GM19452 (cell line): ENCODE data around the gene CCDC159.
"Not testable (repeated sequence)": the region's sequence is repeated elsewhere in the genome, so short reads cannot be mapped to it uniquely, and the experiment has no call there.

Experiments
- ATAC-seq: cut with Tn5 transposase; IDR thresholded peaks from one replicate; pipeline ENCODE4 v1.9.1; 2021; ENCODE audit not compliant: unreplicated experiment

Gene CCDC159, protein sequence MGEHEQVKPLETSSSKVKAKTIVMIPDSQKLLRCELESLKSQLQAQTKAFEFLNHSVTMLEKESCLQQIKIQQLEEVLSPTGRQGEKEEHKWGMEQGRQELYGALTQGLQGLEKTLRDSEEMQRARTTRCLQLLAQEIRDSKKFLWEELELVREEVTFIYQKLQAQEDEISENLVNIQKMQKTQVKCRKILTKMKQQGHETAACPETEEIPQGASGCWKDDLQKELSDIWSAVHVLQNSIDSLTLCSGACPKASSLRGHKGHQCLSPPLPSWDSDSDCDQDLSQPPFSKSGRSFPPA

DNA sequence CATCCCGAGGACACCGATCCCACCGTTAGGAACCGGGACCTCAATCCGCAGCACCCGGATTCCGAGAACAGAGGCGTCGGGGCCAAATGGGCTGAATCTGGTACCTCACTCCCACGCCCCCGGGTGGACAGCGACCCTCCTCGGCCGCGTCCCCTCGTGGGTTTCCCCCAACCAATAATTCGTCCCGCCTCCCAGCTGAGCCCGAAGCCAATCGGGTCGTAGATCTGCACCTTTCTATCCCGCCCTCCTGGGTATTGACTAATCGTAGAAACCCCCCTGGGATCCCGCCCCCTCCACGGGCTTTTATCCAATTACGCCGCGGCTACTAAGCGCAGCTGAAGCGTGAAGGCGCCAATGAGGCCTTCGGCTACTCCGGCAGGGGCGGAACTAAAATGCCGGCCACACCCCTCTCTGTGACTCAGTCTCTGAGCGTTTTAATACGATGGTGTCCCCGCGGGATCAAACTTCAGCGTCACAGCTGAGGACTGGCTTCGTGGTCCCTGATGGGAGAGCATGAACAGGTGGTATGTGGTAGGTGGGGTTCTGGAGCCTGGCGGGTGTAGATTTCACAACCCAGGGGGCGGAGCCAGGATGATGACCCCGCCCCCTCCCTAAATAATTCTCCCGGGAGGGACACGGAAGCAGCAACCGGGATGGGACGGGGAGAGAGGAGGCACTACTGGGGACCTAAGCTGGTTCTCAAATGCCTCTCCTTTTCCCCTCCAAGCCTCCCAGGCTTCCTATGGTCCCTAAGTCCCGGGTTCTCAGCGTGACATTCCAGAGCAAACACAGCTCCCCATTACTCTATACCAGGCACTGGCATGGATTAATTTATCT, at the start of gene CCDC159, which contains the start of gene TMEM205:
CCDC159 (plus strand) TSS at position 416 of the 837 bp plus-strand sequence; CDS start at position 504, 88 bp downstream.
TMEM205 (minus strand) TSS at position 165 of the 837 bp plus-strand sequence. CDS start 649 bp downstream, outside the sequence.
- peak; percentile 87 for ATAC-seq

DNA sequence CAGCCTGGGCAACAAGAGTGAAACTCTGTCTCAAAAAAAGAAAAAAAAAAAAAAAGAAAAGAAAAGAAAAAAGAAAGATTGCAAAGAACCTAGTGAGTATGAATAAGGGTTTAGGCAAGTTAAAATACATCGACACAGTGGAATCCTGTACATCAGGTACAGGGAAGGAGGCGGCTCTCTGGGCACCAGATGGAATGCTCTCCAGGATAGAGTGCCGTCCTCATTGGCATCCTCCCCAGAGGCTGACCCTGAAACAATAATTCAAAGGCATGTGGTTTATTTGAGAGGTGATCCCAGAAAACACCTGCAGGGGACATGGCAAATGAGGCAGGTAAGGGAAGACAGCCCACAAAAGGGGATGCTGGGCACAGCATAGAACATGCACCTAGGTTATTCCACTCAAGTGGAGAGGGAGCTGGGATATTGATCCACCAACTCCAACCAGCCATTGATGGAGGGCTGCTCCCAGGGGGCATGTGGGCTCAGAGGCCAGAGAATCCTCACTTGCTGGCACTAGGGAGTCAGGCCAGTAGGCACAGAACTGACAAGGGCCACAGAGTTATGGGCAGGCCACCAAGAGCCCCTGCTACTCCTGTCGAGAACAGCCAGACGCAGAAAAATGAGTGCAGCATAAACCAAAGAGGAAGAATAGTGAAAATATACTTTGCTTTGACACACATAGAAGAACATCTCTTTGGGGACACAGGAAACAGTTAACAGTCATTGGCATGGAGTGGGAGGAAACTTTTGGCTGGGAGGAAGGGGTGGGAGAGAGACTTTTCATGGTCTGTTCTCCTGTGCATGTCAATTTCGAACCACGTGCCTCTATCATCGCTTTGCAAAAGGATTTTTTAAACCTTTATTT, 46.1 kb upstream of the CCDC159 start:
- no peak for ATAC-seq

DNA sequence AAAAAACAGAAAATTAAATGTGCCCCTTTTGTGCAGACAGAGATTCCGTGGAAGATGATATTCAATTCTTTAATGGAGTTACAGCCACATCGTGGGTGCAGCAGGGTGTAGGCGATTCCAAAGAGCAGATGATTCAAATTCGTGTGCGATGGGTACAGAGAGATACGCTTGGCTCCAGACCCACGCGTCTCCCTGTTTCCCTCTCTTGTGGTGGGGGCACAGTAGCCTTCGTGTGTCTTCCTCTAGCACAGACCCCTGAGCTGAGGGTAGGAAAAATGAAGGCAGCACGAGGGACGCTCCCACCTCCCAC, 45.6 kb upstream of the CCDC159 start:
- no peak for ATAC-seq

DNA sequence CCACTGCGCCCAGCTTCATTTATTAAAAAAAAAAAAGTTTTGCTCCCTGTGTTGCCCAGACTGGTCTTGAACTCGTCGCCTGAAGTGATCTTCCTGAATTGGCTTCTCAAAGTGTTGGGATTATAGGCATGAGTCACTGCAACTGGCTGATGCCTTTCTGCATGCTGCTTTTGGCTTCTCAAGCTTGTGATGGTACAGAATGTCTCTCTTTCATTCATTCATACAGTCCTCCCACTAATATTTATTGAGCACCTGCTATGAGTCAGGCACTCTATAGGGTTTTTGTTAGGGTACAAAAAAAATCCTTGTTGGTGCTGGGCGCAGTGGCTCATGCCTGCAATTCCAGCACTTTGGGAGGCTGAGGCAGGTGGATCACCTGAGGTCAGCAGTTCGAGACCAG, 41.4 kb upstream of the CCDC159 start:
- no peak for ATAC-seq

DNA sequence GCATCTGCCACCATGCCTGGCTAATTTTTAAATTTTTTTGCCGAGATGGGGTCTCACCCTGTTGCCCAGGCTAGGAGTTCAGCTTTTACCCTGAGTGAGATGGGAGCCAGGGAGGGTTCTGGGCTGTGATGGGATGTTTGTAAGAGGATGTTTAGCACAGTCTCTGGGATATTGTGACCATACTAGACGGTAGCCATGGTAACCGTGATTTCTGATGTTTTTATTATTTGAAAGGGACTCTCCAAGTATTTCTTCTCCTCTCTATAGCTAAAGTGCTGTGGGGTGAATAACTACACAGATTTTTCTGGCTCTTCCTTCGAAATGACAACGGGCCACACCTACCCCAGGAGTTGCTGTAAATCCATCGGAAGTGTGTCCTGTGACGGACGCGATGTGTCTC, 40.0 kb upstream of the CCDC159 start:
- no peak for ATAC-seq

DNA sequence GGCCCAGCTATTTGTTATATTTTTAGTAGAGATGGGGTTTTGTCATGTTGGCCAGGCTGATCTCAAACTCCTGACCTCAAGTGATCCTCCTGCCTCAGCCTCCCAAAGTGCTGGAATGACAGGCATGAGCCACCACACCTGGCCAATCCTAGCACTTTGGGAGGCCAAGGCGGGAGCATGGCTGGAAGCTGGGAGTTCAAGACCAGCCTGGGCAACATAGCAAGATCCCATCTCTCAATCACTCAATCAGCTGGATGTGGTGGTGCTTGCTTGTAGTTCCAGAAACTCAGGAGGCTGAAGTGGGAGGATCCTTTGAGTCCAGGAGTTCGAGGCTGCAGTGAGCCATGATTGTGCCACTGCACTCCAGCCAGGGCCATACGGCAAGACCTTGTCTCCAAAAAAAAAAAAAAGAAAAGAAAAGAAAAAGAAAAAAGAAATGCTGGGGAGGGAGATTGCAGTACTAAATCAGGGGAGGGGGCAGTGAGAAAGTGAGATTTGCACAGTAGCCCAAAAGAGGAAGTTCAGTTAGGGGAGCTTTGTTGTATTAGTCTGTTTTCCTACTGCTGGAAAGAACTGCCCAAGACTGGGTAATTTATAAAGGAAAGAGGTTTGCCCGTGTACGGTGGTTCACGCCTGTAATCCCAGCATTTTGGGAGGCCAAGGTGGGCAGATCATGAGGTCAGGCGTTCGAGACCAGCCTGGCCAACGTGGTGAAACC, 25.9 kb upstream of the CCDC159 start:
- not testable (repeated sequence) for ATAC-seq

DNA sequence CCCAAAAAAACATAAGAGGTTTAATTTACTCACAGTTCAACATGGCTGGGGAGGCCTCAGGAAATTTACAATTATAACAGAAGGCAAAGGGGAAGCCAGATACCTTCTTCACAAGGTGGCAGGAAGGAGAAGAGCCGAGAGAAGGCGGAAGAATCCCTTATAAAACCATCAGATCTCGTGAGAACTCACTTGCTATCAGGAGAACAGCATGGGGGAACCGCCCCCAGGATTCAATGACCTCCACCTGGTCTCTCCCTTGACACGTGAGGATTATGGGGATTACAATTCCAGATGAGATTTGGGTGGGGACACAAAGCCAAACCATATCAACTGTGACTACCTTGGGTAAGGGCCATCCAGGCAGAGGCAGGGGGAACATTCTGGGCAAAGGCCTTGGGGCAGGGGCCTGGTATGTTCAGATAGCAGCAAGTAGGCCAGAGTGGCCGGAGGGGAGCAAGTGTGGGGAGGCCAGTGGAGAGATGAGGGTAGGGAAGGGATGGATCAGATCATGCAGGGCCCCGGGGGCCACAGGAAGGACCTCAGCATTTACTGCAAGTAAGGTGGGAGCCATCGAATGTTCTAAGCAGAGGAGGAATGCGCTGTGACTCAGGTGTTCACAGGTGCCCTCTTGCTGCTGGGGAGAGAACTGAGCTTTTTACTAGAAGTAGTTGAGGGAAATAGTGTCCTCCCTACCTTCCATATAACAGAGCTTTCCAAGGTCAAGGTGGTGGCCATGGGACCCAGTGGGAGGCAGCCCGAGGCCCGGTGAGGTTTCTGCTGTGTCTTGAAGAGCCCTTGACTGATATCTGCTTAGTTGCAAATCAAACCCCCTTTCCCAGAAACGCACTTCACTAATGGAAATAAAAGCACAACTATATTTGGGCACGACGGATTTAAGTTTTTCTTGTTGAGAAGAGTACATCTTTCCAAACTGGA, 24.9 kb upstream of the CCDC159 start:
- no peak for ATAC-seq

DNA sequence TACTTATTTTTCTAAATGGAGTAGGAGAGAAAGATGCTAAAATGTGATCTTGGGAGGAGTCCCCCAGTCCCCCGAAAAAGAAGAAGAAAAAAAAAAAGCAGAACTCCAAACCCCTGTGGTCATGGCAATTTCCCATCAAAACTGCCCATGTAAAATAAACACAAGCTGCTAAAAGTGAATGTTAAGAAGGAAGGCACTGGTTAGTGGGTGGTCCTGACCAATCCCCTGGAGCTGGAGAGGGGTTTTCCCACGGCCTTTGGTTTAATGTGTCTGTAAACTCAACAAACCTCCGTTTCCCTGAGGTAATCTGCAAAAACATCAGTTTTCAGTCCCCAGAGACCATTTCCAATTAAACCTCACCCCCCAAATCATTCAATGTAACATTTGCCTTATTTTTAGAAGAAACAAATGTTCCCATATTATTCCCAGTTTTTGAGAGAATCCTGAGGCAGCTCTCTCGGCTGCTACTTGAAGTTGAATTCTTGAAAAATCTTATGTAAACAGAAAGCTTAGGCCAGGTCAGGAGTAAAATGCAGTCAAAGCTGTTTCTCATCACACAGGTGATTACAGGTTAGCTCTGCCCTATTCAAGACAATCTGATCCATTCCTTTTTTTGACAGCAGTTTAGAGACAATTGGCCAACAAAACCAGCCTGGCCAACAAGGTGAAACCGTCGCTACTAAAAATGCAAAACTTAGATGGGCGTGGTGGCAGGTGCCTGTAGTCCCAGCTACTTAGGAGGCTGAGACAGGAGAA, 23.9 kb upstream of the CCDC159 start:
- no peak for ATAC-seq

DNA sequence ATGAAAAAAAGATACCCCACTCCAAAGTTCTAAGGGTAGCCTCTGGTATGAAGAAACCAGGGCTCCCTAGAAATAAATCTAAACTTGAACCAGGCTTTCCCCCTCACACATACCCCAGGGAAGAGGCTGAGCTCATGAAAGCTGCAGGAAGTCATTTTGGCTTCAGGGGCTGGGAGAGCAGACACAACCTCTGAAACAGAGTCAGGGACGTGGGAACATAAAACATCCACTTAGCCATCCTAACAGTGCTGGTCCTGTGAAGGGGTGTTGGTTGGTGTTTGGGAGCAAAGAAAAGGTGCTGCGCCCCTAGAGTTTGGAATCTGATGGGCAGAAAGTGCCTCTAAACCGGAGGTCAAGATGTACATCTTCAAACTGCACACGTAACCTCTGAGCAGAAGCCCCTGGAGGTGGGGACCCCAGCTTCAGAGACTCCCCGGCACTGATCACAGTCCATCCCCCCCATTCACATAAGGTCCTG, 22.7 kb upstream of the CCDC159 start:
- ATAC-seq, result no peak

DNA sequence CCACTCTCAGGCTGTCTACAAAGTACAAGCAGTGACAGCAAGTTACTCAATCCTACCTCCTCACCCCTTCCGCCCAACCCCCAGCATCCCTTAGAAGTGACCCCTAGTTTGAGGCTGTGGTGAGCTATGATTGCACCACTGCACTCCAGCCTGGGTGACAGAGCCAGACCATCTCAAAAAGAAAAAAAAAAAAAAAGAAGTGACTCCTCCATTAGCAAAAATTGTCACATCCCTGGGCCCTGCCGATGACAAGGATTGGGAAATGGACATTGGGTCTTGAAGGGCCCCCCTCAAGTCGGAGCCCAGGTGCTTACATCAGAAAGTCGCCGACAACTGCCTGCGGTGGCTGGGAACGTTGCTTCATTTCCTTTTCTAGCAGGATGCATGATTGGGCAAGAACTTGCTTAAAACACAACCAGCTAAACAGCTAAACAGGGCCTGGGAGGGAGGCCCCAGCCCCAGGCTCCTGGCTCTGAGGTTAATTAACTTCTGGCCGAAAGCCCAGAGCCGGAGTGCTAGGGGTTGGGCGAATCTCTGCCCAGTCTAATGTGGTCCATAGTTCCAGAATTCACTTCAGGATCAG, 22.1 kb upstream of the CCDC159 start:
- peak; percentile 49 for ATAC-seq

DNA sequence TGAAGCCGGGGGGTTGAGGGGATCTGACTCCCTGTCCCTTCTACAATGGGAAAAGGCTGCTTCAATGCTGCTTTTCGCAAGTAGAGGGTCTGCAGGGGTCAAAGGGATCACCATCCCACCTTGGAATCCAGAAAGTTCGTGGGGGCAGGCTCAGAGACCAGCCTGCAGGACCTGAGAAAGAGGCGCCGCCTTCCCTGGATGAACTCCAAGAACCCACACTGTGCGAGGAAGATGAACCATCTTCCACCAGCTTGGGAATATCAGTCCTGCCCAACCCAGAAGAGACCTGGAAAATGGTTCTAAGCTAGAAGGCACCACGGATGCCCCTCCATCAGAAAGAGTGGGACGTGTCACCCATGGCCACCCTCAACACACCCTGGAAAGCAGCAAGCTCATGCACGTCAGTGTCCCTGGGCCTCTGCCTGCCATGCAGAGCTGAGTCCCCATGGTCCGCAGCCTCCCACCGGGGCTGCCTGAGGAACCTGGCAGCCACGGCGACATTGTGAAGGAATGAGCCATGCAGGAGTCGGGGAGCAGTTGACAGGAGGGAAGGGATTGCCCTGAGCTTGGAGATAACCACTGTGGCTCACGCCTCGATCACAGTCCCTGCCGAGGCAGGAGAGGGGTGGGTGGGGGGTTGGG, 21.4 kb upstream of the CCDC159 start:
- no peak for ATAC-seq

DNA sequence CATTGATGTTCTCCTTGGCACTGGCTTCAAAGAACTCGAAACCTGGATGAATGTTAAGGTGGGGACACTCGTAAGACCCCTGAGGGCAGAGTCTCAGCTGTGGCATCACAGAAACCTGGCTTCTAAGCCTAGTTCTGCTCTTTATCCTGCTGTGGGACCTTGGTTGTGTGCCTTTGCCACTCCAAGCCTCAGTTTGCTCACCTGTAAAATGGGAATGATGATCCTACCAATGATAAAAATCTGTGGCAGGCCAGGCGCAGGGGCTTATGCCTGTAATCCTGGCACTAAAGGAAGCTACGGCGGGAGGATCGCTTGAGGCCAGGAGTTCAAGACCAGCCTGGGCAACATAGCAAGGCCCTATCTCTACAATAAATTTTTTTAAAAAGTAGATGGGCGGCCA, 20.8 kb upstream of the CCDC159 start:
- ATAC-seq, result no peak

DNA sequence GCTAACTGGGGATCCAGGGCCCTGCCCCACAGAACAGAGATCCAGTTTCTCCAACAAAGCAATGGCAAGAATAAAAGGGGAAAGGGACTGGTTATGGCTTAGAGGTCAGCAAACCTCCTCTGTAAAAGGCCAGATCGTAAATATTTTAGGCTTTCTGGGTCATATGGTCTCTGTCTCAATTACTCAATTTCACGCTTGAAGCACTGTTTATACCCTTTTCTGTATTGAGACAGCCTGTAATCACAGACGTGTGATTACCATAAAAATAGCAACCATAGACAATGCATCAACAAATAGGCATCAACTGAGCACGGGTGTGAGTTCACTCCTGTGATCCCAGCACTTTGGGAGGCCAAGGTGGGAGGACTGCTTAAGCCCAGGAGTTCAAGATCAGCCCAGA, 16.2 kb upstream of the CCDC159 start:
- no peak for ATAC-seq

DNA sequence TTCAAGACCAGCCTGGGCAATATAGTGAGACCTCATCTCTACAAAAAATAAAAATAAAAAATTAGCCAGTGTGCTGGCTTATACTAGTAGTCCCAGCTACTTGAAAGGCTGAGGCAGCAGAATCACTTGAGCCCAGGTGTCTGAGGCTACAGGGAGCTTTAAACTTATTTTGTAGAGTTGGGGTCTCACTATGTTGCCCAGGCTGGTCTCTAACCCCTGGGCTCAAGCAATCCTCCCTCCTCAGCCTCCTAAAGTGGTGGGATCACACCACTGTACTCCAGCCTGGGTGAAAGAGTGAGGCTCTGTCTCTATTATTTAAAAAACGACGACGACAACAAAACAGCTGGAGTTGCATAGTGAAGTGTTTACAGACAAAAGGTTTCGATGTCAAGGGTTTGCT, 14.8 kb upstream of the CCDC159 start:
- ATAC-seq, result no peak

DNA sequence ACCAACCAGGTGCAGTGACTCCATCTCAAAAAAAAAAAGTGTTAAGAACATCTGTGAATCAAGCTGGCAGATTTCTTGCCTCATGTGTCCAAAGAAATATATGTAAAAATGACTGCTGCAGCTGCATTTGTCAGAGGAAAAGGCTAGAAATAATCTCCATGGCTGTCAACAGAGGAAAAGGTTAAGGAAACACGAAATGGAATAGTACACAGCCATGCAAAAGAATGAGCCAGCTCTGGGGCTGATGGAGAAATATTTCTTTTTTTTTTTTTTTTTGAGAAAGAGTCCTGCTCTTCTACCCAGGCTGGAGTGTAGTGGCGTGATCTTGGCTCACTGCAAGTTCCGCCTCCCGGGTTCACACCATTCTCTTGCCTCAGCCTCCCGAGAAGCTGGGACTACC, 13.5 kb upstream of the CCDC159 start:
- ATAC-seq, result no peak

DNA sequence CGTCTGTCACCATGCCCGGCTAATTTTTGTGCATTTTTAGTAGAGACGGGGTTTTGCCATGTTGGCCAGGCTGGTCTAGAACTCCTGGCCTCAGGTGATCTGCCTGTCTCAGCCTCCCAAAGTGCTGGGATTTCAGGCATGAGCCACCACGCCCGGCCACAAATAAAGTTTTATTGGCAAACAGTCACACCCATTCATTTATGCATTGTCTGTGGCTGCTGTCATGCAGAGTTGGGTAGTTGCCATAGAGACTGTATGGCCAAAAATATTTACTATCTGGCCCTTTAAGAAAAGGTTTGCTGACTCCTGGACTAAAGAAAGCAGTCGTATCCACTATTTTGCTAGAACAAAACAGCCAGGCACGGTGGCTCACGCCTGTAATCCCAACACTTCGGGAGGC, 12.5 kb upstream of the CCDC159 start:
- not testable (repeated sequence) for ATAC-seq

DNA sequence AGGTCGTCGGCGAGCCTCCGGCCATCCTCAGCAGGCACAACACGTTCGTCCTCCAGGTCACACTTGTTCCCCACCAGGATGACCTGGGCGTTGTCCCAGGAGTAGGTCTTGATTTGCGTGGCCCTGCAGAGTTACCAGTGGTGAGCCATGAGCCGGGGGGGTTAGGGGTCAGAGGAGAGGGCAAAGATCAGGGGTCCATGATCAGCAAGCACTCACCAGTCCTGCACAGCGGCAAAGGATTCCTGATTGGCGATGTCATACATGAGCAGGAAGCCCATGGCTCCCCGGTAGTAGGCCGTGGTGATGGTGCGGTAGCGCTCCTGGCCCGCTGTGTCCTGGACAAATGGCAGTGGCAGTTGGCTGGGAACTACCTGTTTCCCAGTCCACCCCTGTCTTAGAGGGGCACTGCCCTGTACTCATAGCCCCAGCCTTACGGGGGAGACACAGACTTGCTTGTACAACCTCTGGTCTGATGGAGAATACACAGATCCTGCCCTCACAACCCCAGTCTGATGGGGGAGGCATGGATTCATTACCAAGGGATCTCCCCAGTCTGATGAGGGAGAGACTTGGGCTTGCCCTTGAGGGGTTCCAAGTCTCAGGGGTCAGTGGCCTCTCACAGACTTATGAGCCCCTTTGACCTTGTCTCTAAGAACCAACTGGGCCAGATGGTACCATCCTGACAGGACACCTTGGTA, 10.7 kb upstream of the CCDC159 start:
- ATAC-seq, result no peak
